ENCODE results near the gene PRODH2. TPM values are rescaled to one million over a fixed set of nuclear protein-coding genes. Genes with fewer than 3 reads are reported as not detected.
"Not testable (repeated sequence)": the region's sequence is repeated elsewhere in the genome, so short reads cannot be mapped to it uniquely, and the experiment has no call there.

PRODH2 gene
- total RNA-seq, 1 experiment from 2014 or later = not detected

- Histone ChIP-seq H3K27me3 (peaks cover 13% of the 10 kb centered on the region), H3K9me3 (no peaks in the 10 kb centered on the region), H3K36me3 (no peaks in the 10 kb centered on the region), H3K4me3 (no peak overlapping the region)
- no peak for DNase-seq
Observed at GRCh38 chr19:35813043-35813890, 622 bp upstream of the PRODH2 start.

GRCh38 chr19:35811317-35812219, 1.1 kb downstream of the PRODH2 start:
- Histone ChIP-seq H3K4me3 (no peak overlapping the region), H3K9me3 (no peaks in the 10 kb centered on the region), H3K27me3 (peaks cover 17% of the 10 kb centered on the region), H3K36me3 (no peaks in the 10 kb centered on the region)
- DNase-seq = no peak

- Histone ChIP-seq H3K27me3 (peaks cover 21% of the 10 kb centered on the region), H3K9me3 (no peaks in the 10 kb centered on the region), H3K36me3 (no peaks in the 10 kb centered on the region), H3K4me3 (no peak overlapping the region)
- DNase-seq = no peak
Observed at GRCh38 chr19:35807633-35808032, 5.0 kb downstream of the PRODH2 start.

- Histone ChIP-seq H3K4me3 (no peak overlapping the region), H3K9me3 (no peaks in the 10 kb centered on the region), H3K36me3 (no peaks in the 10 kb centered on the region), H3K27me3 (peaks cover 24% of the 10 kb centered on the region)
- DNase-seq = no peak
Observed at GRCh38 chr19:35806597-35806996, 6.0 kb downstream of the PRODH2 start.

GRCh38 chr19:35805526-35806102, 7.0 kb downstream of the PRODH2 start:
- no peak overlapping the region for H3K4me3 ChIP-seq
- H3K36me3 ChIP-seq = no peaks in the 10 kb centered on the region
- H3K27me3 ChIP-seq = peaks cover 24% of the 10 kb centered on the region
- DNase-seq = no peak
- H3K9me3 ChIP-seq = no peaks in the 10 kb centered on the region

GRCh38 chr19:35801828-35802227, 10.8 kb downstream of the PRODH2 start:
- no peak for DNase-seq
- H3K36me3 ChIP-seq = no peaks in the 10 kb centered on the region
- no peak overlapping the region for H3K4me3 ChIP-seq
- H3K27me3 ChIP-seq = peaks cover 18% of the 10 kb centered on the region
- H3K9me3 ChIP-seq = no peaks in the 10 kb centered on the region

- H3K36me3 ChIP-seq = no peaks in the 10 kb centered on the region
- DNase-seq = no peak
- H3K27me3 ChIP-seq = peaks cover 12% of the 10 kb centered on the region
- H3K4me3 ChIP-seq = no peak overlapping the region
- H3K9me3 ChIP-seq = no peaks in the 10 kb centered on the region
Observed at GRCh38 chr19:35797663-35798062, 15.0 kb downstream of the PRODH2 start.

- Histone ChIP-seq H3K9me3 (no peaks in the 10 kb centered on the region), H3K4me3 (no peak overlapping the region), H3K36me3 (no peaks in the 10 kb centered on the region), H3K27me3 (peaks cover 11% of the 10 kb centered on the region)
- no peak for DNase-seq
Observed at GRCh38 chr19:35796645-35797542, 15.8 kb downstream of the PRODH2 start.

- not testable (repeated sequence) for DNase-seq
Observed at GRCh38 chr19:35795564-35795963, 17.1 kb downstream of the PRODH2 start.

GRCh38 chr19:35793381-35794165, 19.1 kb downstream of the PRODH2 start:
- Histone ChIP-seq H3K4me3 (no peak overlapping the region), H3K9me3 (no peaks in the 10 kb centered on the region), H3K27me3 (peaks cover 9% of the 10 kb centered on the region), H3K36me3 (no peaks in the 10 kb centered on the region)
- DNase-seq = no peak

More at GRCh38 chr19:35795564-35795963, 17.1 kb downstream of the PRODH2 start:
- not testable (repeated sequence) for H3K27me3 ChIP-seq, H3K36me3 ChIP-seq, H3K4me3 ChIP-seq, H3K9me3 ChIP-seq

GRCh38 chr19:35792888-35793287, 19.8 kb downstream of the PRODH2 start:
- Histone ChIP-seq H3K27me3 (peaks cover 7% of the 10 kb centered on the region), H3K36me3 (no peaks in the 10 kb centered on the region), H3K4me3 (no peak overlapping the region), H3K9me3 (no peaks in the 10 kb centered on the region)
- no peak for DNase-seq

GRCh38 chr19:35792312-35792711, 20.3 kb downstream of the PRODH2 start:
- Histone ChIP-seq H3K36me3 (no peaks in the 10 kb centered on the region), H3K27me3 (peaks cover 4% of the 10 kb centered on the region; the same call in 1 of the 2 replicates), H3K4me3 (no peak overlapping the region), H3K9me3 (no peaks in the 10 kb centered on the region)
- no peak for DNase-seq

GRCh38 chr19:35791814-35792279, 20.8 kb downstream of the PRODH2 start:
- H3K27me3 ChIP-seq = peaks cover 4% of the 10 kb centered on the region; the same call in 1 of the 2 replicates
- no peaks in the 10 kb centered on the region for H3K36me3 ChIP-seq
- H3K4me3 ChIP-seq = no peak overlapping the region
- H3K9me3 ChIP-seq = no peaks in the 10 kb centered on the region
- no peak for DNase-seq

- no peak for DNase-seq
- no peaks in the 10 kb centered on the region for H3K9me3 ChIP-seq
- no peaks in the 10 kb centered on the region for H3K27me3 ChIP-seq
- no peak overlapping the region for H3K4me3 ChIP-seq
- H3K36me3 ChIP-seq = no peaks in the 10 kb centered on the region
Observed at GRCh38 chr19:35790981-35791813, 21.4 kb downstream of the PRODH2 start.
